Body of pancreas (tissue), 4 donors: ENCODE results near the gene FARS2. TPM values are rescaled to one million over a fixed set of nuclear protein-coding genes. Genes with fewer than 3 reads are reported as not detected.

Source experiments
- ATAC-seq: fragments of 150-250 bp; one replicate; pipeline ENCODE4 v1.9.1; 2016
- DNase-seq, 4 donors: peaks; one replicate each; pipeline ENCODE4 v3.0.0-alpha.2; 2019
- H3K27ac ChIP-seq, 4 donors: fragments of 200-600 bp; sonication (generic); 1 replicate in 3 of 4; 2 replicates in 1 of 4; pipeline versions ENCODE4 v1.5.1 to v1.6.1; 2016 to 2019; ENCODE audit warnings: mild to moderate bottlenecking in 1 of 4, mixed read lengths in 1 of 4, moderate library complexity in 1 of 4
- H3K27me3 ChIP-seq, 2 donors: fragments of 200-600 bp; sonication (generic); one replicate each; pipeline ENCODE4 v1.6.0; 2016; ENCODE audit warnings: mild to moderate bottlenecking in 1 of 2
- H3K36me3 ChIP-seq, 2 donors: fragments of 200-600 bp; sonication (generic); replicated peaks in 1 of 2; 2 replicates each; pipeline ENCODE4 v1.5.1; 2016; ENCODE audit warnings: low read depth in 2 of 2; ENCODE audit not compliant: insufficient read depth in 1 of 2
- H3K4me1 ChIP-seq: fragments of 200-600 bp; sonication (generic); one replicate; pipeline ENCODE4 v1.6.0; 2016
- H3K4me3 ChIP-seq, 2 donors: fragments of 200-600 bp; sonication (generic); 1 replicate in 1 of 2; 2 replicates in 1 of 2; pipeline ENCODE4 v1.5.1; 2016 to 2019
- H3K9me3 ChIP-seq, 3 donors: fragments of 200-600 bp; sonication (generic); 1 replicate in 2 of 3; 2 replicates in 1 of 3; pipeline ENCODE4 v1.5.1; 2016
- CTCF ChIP-seq, 7 experiments: fragments of 450-650 bp in 4 of 7; fragments of 200-600 bp in 3 of 7; sonication (generic) in 3 of 7; IDR thresholded peaks; one replicate each; pipeline ENCODE4 v1.5.1; 2016 to 2019; ENCODE audit warnings: antibody characterized with exemption in 7 of 7
- POLR2A ChIP-seq, 3 donors: fragments of 450-650 bp; IDR thresholded peaks; one replicate each; pipeline ENCODE4 v1.6.1; 2016; ENCODE audit warnings: antibody characterized with exemption in 3 of 3, mild to moderate bottlenecking in 2 of 3
- WGBS, 2 donors: methylation state at CpG; one replicate each; pipeline ENCODE4 v1.1.5; 2017; 5-methylcytosine and 5-hydroxymethylcytosine counted together
- intact Hi-C: fragments of 100-400 bp; cut with DNase I; formaldehyde crosslinking; loops from one replicate; pipeline ENCODE4 v1.15.1; 2023
- total RNA-seq, 2 donors: library from RNA; depleted of rRNA; stranded (reverse); fragments of >200 nt; gene quantifications; one replicate each; pipeline ENCODE4 v1.1.0, GENCODE V29; 2016

Gene FARS2
- total RNA-seq, 2 donors from 2014 or later = 6.5 to 9.6 TPM

GRCh38 chr6:5411414-5411813, 150.1 kb downstream of the FARS2 start:
- Histone ChIP-seq H3K27ac (no peak overlapping the region), H3K4me1 (no peaks in the 10 kb centered on the region), H3K4me3 (no peak overlapping the region), H3K9me3 (no peaks in the 10 kb centered on the region), H3K36me3 (no peaks in the 10 kb centered on the region), H3K27me3 (no peaks in the 10 kb centered on the region)
- DNase-seq (no peak), ATAC-seq (no peak)
- intact Hi-C loops = no loop called here
- TF ChIP-seq CTCF (IDR thresholded peaks at IDR 0.05) (no peak), POLR2A (IDR thresholded peaks at IDR 0.05) (no peak)

GRCh38 chr6:5412017-5412416, 150.7 kb downstream of the FARS2 start:
- no peak for ATAC-seq
- intact Hi-C loops = no loop called here
- no peaks in the 10 kb centered on the region for H3K36me3 ChIP-seq
- no peaks in the 10 kb centered on the region for H3K9me3 ChIP-seq
- 85 to 91% methylated on average over 5 of the region's 5 CpGs for WGBS, 2 donors
- no peaks in the 10 kb centered on the region for H3K4me1 ChIP-seq
- no peaks in the 10 kb centered on the region for H3K27me3 ChIP-seq
- DNase-seq = no peak
- TF ChIP-seq POLR2A (IDR thresholded peaks at IDR 0.05) (no peak), CTCF (IDR thresholded peaks at IDR 0.05) (no peak)
- H3K4me3 ChIP-seq = no peak overlapping the region
- no peak overlapping the region for H3K27ac ChIP-seq

GRCh38 chr6:5412663-5413062, 151.3 kb downstream of the FARS2 start:
- Histone ChIP-seq H3K36me3 (no peaks in the 10 kb centered on the region), H3K27ac (no peak overlapping the region), H3K4me3 (no peak overlapping the region), H3K4me1 (no peaks in the 10 kb centered on the region), H3K9me3 (no peaks in the 10 kb centered on the region), H3K27me3 (no peaks in the 10 kb centered on the region)
- 96 to 97% methylated on average over 7 of the region's 7 CpGs for WGBS, 2 donors
- no peak for DNase-seq
- TF ChIP-seq CTCF (IDR thresholded peaks at IDR 0.05) (no peak), POLR2A (IDR thresholded peaks at IDR 0.05) (no peak)
- intact Hi-C loops = no loop called here
- ATAC-seq = no peak

DNA sequence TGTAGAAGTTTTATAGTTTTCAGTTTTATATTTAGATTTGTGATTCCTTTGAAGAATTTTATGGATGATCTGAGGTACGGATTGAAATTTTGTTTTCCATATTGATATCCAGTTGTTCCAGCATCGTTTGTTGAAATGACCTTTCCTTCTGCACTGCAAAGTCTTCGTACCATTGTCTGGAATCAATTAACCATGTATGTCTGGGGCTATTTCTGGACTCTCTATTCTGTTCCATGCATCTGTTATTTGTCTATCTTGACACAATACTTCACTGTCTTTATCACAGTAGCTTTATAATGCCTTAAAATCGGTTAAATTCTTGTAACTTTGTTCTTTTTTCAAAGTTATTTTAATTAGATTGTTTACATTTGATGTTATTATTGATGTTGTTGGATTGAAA, 154.9 kb downstream of the FARS2 start:
- 93 to 94% methylated on average over 4 of the region's 4 CpGs for WGBS, 2 donors
- H3K36me3 ChIP-seq = no peaks in the 10 kb centered on the region
- intact Hi-C loops = no loop called here
- H3K4me1 ChIP-seq = no peaks in the 10 kb centered on the region
- no peaks in the 10 kb centered on the region for H3K27me3 ChIP-seq
- no peak overlapping the region for H3K27ac ChIP-seq
- TF ChIP-seq CTCF (IDR thresholded peaks at IDR 0.05) = no peak
- no peak overlapping the region for H3K4me3 ChIP-seq
- no peak for ATAC-seq
- no peaks in the 10 kb centered on the region for H3K9me3 ChIP-seq
- no peak for DNase-seq

- H3K9me3 ChIP-seq = no peaks in the 10 kb centered on the region
- H3K27me3 ChIP-seq = no peaks in the 10 kb centered on the region
- 56 to 63% methylated on average over 5 of the region's 5 CpGs for WGBS, 2 donors
- no peak overlapping the region for H3K4me3 ChIP-seq
- DNase-seq (peak; percentile 52 to 68 (median 59)), ATAC-seq (peak; percentile 80)
- H3K4me1 ChIP-seq = peaks cover 5% of the 10 kb centered on the region
- no peaks in the 10 kb centered on the region for H3K36me3 ChIP-seq
- H3K27ac ChIP-seq = no peak overlapping the region
- no peak for TF ChIP-seq POLR2A (IDR thresholded peaks at IDR 0.05)
- peak in 6 of 7 experiments; percentile 25 to 74 (median 62) for TF ChIP-seq CTCF (IDR thresholded peaks at IDR 0.05)
- intact Hi-C loops = no loop called here
These were observed 161.1 kb downstream of the FARS2 start for GRCh38 chr6:5422321-5422915.
